ENCODE measurements around the gene GPR45. TPM values are rescaled to one million over a fixed set of nuclear protein-coding genes. Genes with fewer than 3 reads are reported as not detected.

Gene GPR45
- total and polyA plus RNA-seq, 2 experiments from 2014 or later: 0.21 to 0.26 TPM

GRCh38 chr2:105215586-105216192, 25.9 kb upstream of the GPR45 start:
- Histone ChIP-seq H3F3A (replicated peaks; ENCODE audit: low read depth) (no peaks in the 10 kb centered on the region), H3K79me2 (replicated peaks; ENCODE audit: insufficient read depth) (no peaks in the 10 kb centered on the region), H3K4me2 (no peak overlapping the region), H2AFZ (no peak overlapping the region), H3K36me3 (ENCODE audit: insufficient read depth) (no peaks in the 10 kb centered on the region), H3K4me3 (no peak overlapping the region), H3K27me3 (ENCODE audit: insufficient read depth) (no peaks in the 10 kb centered on the region), H4K20me1 (replicated peaks; ENCODE audit: insufficient read depth) (no peaks in the 10 kb centered on the region), H3K27ac (ENCODE audit: low read depth) (no peak overlapping the region), H3K4me1 (ENCODE audit: insufficient read depth) (no peaks in the 10 kb centered on the region), H3K9me2 (ENCODE audit: insufficient read depth) (peaks cover 7% of the 10 kb centered on the region; the same call in 1 of the 2 replicates)
- H3K4me3 Mint-ChIP-seq: no peak overlapping the region
- H3K27me3 Mint-ChIP-seq (ENCODE audit: insufficient read depth, low read depth, poor library complexity): peaks cover 7% of the 10 kb centered on the region
- no peak overlapping the region for H3K27ac Mint-ChIP-seq
- no peaks in the 10 kb centered on the region for H3K4me1 Mint-ChIP-seq
- peaks cover 19% of the 10 kb centered on the region for H3K9me3 Mint-ChIP-seq
- no peak for DNase-seq (ENCODE audit: low spot score)
- no peak for ATAC-seq
- H3K36me3 Mint-ChIP-seq (ENCODE audit: low read depth): peaks cover 9% of the 10 kb centered on the region; the same call in 2 of the 3 replicates
- TF ChIP-seq STAT1 (IDR thresholded peaks at IDR 0.05; ENCODE audit: unreplicated experiment): no peak
- TF ChIP-seq ZNF331 (CRISPR knock-in tag; IDR thresholded peaks at IDR 0.05; ENCODE audit: low read depth): no peak
- TF ChIP-seq CREB1 (CRISPR knock-in tag; IDR thresholded peaks at IDR 0.05; ENCODE audit: low read depth): no peak

GRCh38 chr2:105220604-105221003, 20.9 kb upstream of the GPR45 start:
- Histone ChIP-seq H3K4me2 (no peak overlapping the region), H3K27ac (ENCODE audit: low read depth) (no peak overlapping the region), H2AFZ (no peak overlapping the region), H3F3A (replicated peaks; ENCODE audit: low read depth) (no peaks in the 10 kb centered on the region), H3K27me3 (ENCODE audit: insufficient read depth) (no peaks in the 10 kb centered on the region), H3K36me3 (ENCODE audit: insufficient read depth) (no peaks in the 10 kb centered on the region), H3K9me2 (ENCODE audit: insufficient read depth) (peaks cover 16% of the 10 kb centered on the region; the same call in 1 of the 2 replicates), H3K79me2 (replicated peaks; ENCODE audit: insufficient read depth) (no peaks in the 10 kb centered on the region), H3K4me1 (ENCODE audit: insufficient read depth) (peaks cover 9% of the 10 kb centered on the region), H3K4me3 (no peak overlapping the region), H4K20me1 (replicated peaks; ENCODE audit: insufficient read depth) (no peaks in the 10 kb centered on the region)
- no peaks in the 10 kb centered on the region for H3K36me3 Mint-ChIP-seq (ENCODE audit: low read depth)
- H3K27ac Mint-ChIP-seq: no peak overlapping the region
- H3K9me3 Mint-ChIP-seq: no peaks in the 10 kb centered on the region
- peaks cover 16% of the 10 kb centered on the region for H3K4me1 Mint-ChIP-seq
- TF ChIP-seq ZNF114 (CRISPR knock-in tag; IDR thresholded peaks at IDR 0.05): no peak
- no peak for TF ChIP-seq NANOG (IDR thresholded peaks at IDR 0.05; ENCODE audit: borderline replicate concordance)
- TF ChIP-seq EZH2phosphoT487 (IDR thresholded peaks at IDR 0.05; ENCODE audit: unreplicated experiment): no peak
- no peak for TF ChIP-seq JUNB (IDR thresholded peaks at IDR 0.05; ENCODE audit: unreplicated experiment)
- peaks cover 14% of the 10 kb centered on the region for H3K27me3 Mint-ChIP-seq (ENCODE audit: insufficient read depth, low read depth, poor library complexity)
- no peak for DNase-seq (ENCODE audit: low spot score)
- no peak for ATAC-seq
- no peak overlapping the region for H3K4me3 Mint-ChIP-seq

GRCh38 chr2:105224444-105224843, 17.1 kb upstream of the GPR45 start:
- Mint-ChIP-seq H3K27ac (no peak overlapping the region), H3K4me1 (peaks cover 17% of the 10 kb centered on the region), H3K4me3 (no peak overlapping the region), H3K27me3 (ENCODE audit: insufficient read depth, low read depth, poor library complexity) (peaks cover 9% of the 10 kb centered on the region), H3K36me3 (ENCODE audit: low read depth) (no peaks in the 10 kb centered on the region), H3K9me3 (no peaks in the 10 kb centered on the region)
- H4K20me1 ChIP-seq (replicated peaks; ENCODE audit: insufficient read depth): no peaks in the 10 kb centered on the region
- H3K27ac ChIP-seq (ENCODE audit: low read depth): no peak overlapping the region
- H2AFZ ChIP-seq: peak overlapping the region; percentile 87
- peaks cover 9% of the 10 kb centered on the region for H3K4me1 ChIP-seq (ENCODE audit: insufficient read depth)
- DNase-seq (ENCODE audit: low spot score): peak; percentile 48
- no peaks in the 10 kb centered on the region for H3K36me3 ChIP-seq (ENCODE audit: insufficient read depth)
- peaks cover 16% of the 10 kb centered on the region; the same call in 1 of the 2 replicates for H3K9me2 ChIP-seq (ENCODE audit: insufficient read depth)
- no peaks in the 10 kb centered on the region for H3F3A ChIP-seq (replicated peaks; ENCODE audit: low read depth)
- no peak overlapping the region for H3K4me2 ChIP-seq
- ATAC-seq: peak; percentile 77
- H3K4me3 ChIP-seq: no peak overlapping the region
- no peaks in the 10 kb centered on the region for H3K27me3 ChIP-seq (ENCODE audit: insufficient read depth)
- H3K79me2 ChIP-seq (replicated peaks; ENCODE audit: insufficient read depth): no peaks in the 10 kb centered on the region
- no peak for TF ChIP-seq POLR2AphosphoS5 (IDR thresholded peaks at IDR 0.05; ENCODE audit: low read depth)
- TF ChIP-seq ETS1 (IDR thresholded peaks at IDR 0.05): no peak
- no peak for TF ChIP-seq REST (IDR thresholded peaks at IDR 0.05; ENCODE audit: unreplicated experiment)
- TF ChIP-seq NANOG (IDR thresholded peaks at IDR 0.05; ENCODE audit: borderline replicate concordance): no peak
- no peak for TF ChIP-seq EZH2 (IDR thresholded peaks at IDR 0.05; ENCODE audit: low read depth, unreplicated experiment)
- no peak for TF ChIP-seq JUNB (IDR thresholded peaks at IDR 0.05; ENCODE audit: unreplicated experiment)

Measured in GM23338 (cell line).